Middle frontal gyrus (tissue), 1 donor: Measurements from ENCODE around the gene ROPN1.
A peak's percentile ranks its signal among the peaks of the same experiment; 100 is the strongest.
"Not testable (repeated sequence)": the region's sequence is repeated elsewhere in the genome, so short reads cannot be mapped to it uniquely, and the experiment has no call there.

ENCODE experiments used
- DNase-seq: peaks from one replicate; pipeline ENCODE4 v3.0.0-alpha.2; 2015; ENCODE audit warnings: low spot score; ENCODE audit errors: extremely low spot score

Gene ROPN1

DNA sequence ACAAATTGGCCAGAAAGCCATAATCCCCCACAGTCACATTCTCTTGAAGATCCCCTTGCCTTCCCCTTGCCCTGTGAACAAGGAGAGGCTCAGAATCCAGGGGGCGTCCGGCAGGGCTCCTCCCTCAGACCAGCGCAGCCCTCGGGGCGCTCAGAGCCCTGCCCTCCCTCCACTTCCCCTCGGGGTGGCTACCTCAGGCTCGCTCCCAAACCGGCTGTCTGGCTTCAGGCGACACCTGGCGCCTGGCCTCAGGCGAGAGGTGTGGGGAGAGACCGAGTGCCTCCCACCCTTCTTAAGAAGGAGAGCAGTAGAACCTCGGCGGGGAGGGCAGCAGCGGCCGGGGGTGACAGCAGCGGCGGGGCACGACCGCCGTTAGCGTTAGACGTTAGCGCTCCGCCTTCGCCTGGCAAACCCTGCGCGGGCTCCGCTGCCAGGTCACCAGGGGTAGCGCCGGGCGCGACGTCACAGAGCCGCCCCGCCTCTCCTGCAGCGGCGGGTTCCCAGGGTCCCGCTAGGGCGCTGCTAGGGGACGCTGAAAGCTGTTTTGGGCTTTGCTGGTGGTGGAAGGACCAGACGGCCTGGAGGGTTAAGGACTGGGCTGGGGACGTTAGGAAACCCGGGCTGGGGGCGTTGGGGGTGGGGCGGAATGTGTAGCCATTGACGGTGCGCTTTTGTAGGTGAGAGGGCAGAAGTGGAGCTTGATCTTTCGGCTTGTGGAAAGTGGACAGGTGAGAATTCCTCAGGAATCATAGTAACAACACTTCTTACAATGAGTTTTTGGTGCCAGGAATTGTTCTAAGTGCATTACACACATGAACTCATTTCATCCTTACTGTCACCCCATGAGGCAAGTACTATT, at the start of gene ROPN1:
ROPN1 (minus strand) TSS at position 395 of the 859 bp plus-strand sequence. CDS start 11,643 bp downstream, outside the sequence.
- DNase-seq: not testable (repeated sequence)

- DNase-seq: no peak
Observed at GRCh38 chr3:124041553-124041952, 49.6 kb upstream of the ROPN1 start.

GRCh38 chr3:124037326-124037725, 45.4 kb upstream of the ROPN1 start:
- no peak for DNase-seq

GRCh38 chr3:124036214-124036613, 44.3 kb upstream of the ROPN1 start:
- DNase-seq: not testable (repeated sequence)

- no peak for DNase-seq
Observed at GRCh38 chr3:124035463-124036121, 43.7 kb upstream of the ROPN1 start.

DNA sequence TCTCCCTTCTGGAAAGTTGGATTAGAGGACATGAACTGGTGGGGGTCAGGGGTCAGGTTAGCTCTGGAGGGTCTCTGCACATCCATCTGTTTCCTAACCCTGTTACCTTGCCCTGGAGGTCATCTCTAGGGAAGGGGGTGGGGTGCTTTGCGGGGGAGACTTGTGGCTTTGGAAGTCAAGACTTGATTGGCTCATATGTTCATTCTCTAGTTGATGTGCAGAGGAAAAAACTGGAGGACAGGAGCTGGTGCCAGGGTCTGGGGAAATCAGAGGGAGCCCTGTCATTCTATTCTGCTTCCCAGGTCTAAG, 42.9 kb upstream of the ROPN1 start:
- no peak for DNase-seq

GRCh38 chr3:124034016-124034843, 42.3 kb upstream of the ROPN1 start:
- no peak for DNase-seq

DNA sequence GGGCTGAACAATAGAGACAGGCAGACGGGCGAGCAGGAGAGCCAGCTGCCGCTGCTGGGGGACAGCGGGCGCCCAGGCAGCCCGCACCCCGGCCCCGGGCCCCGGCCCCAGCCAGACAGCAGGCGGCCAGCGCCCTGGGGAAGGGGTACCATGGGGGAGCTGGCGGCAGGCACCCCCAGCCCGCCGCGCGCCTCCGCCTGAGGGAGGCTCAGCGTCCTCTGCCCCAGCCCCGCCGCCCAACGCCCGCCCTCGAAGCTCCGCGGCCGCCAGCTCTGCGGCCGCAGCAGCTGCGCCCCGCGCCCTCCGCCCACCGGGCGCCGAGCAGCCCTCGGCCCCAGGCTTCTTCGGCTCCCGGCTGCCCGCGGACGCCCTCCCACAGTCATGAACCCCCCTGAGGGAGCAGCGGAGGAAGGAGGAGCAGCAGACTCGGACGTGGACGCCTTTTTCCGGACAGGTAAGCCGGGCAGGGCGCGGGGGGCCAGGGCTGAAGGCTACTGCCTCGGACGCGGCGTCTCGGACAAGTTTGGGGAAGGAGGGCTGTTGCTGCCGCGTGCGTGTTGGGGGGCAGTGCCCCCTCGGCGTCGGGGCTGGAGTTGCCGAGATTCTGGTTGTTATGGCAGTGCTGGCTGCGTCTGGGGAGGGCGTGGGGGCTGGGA, 41.6 kb upstream of the ROPN1 start, which contains the start of gene KALRN:
KALRN (plus strand) TSS at position 10 of the 656 bp plus-strand sequence.
- DNase-seq: no peak

GRCh38 chr3:124032881-124033359, 41.0 kb upstream of the ROPN1 start:
- peak; percentile 65 for DNase-seq

DNA sequence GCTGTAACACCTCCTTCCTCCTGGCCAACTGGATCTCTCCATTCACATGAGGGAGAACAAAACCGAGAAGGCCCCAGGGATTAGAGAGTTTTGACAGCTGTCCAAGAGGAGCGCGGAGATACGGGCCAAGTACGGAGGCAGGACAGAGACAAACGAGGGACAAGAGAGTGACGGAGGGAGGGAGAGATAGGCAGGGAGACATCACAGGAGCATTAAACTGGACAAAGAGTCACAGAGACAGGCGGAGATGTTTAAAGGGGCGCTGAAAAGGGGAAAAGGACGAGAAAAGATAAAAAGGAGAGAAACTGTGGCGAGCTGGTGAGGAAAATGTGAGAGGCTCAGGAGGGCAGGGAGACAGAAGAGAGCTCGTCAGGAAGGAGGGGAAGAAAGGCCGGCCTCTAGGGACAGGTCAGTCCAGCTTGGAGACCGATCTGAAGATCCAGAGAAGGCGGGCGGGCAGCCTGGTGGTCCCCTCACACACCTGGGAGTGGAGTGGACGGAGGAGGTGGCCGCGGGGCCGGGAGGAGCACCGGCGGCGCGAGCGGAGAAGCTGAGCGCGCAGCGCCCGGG, 40.5 kb upstream of the ROPN1 start:
- no peak for DNase-seq

DNA sequence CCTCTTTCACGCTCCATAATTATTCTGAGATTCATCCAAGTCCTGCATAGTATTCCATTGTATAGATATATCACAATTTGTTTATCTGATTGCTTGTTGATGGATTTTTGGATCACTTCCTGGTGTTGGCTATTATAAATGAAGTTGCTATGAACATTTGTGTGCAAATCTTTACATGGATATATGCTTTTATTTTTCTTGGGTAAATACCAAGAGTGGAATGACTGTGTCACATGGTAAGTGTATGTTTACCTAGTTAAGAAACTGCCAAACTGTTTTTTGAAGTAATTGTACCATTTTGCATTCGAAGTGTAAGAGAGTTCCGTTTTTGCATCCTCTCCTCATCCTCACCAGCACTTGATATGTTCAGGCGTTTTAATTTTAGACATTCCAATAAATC, 34.6 kb upstream of the ROPN1 start:
- no peak for DNase-seq

- DNase-seq: not testable (repeated sequence)
Observed at GRCh38 chr3:124023531-124023930, 31.6 kb upstream of the ROPN1 start.

DNA sequence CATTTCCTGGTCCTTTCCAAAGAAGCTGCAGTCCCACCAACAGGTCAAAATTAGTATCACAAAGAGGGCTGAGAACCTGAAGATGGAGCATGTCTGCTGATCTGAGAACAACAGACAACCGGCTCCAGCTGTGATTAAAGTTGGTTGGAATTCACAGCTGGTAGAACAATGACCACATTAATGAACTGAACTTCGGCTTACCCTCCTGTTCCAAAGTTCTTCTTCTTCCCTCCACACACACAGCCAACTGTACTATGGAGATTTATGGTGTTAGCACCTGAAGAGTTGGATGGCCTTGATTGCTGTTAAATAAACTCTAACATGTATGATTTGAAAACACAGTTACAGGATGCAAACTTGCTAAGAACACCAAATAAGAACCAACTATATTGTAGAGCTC, 27.4 kb upstream of the ROPN1 start:
- DNase-seq: no peak

DNA sequence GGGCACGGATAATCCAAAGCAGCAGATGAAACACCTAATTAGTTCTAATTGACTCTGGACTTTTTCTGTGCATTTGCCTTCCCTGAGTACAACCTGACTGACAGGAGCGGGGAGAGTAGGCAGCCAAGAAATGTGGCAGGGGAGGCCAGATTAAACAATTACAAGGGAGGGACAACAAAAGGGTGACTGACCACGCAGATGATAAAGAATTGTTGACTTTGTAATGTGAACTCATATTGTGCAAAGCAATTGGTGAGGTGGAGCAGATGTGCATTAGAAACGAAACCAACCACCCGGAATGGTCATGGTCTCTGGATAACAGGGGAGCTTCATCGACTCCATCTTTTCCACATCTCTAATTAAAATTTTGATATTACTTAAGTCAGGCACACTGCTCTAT, 25.6 kb upstream of the ROPN1 start:
- DNase-seq: not testable (repeated sequence)

GRCh38 chr3:124016483-124016882, 24.6 kb upstream of the ROPN1 start:
- not testable (repeated sequence) for DNase-seq

DNA sequence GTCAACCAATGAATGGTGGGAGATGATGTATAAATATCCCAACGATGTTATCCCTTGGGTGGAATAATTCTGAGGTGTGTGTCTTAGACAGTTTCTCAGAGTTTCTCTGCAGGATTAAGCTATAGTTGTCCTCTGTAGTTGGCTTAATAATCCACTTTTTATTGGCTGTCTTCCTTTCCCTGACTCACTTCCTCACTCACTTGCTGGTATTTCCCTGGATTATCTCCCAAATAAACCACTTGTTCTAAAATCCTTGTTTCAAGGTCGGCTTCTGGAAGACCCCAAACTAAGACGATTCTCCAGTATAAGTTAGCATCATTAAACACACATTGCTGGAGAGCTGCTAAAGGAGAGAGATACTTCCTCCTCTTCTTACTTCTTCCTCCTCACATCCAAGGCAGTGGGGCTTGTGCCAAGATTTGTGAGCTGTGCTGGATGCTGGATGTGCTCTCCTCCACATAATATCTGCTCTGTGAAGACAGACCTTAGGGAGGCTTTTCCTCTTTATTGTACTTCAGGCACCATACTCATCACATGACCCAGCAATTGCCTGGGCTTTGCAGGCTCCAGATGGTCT, 22.5 kb upstream of the ROPN1 start:
- no peak for DNase-seq

GRCh38 chr3:124008321-124008720, 16.4 kb upstream of the ROPN1 start:
- not testable (repeated sequence) for DNase-seq

- no peak for DNase-seq
Observed at GRCh38 chr3:124007186-124007585, 15.3 kb upstream of the ROPN1 start.

GRCh38 chr3:124002405-124003079, 10.6 kb upstream of the ROPN1 start:
- DNase-seq: not testable (repeated sequence)

GRCh38 chr3:124001366-124001765, 9.4 kb upstream of the ROPN1 start:
- not testable (repeated sequence) for DNase-seq
